MCF 10A (cell line): ENCODE measurements around the gene PDE3A. TPM values are rescaled to one million over a fixed set of nuclear protein-coding genes. Genes with fewer than 3 reads are reported as not detected.

Source experiments
- BruUV-seq: library from RNA; stranded (reverse); fragments of 400-500 nt; replicated peaks from 2 replicates; lab custom pipeline; 2021; lab: Mats Ljungman, UMichigan
- CTCF ChIA-PET: fragments of 300-600 bp; sonication (Branson Sonifier 250); formaldehyde crosslinking; extraction: SDS; loops from one replicate; lab custom pipeline; 2021; ENCODE audit warnings: antibody characterized with exemption, inconsistent platforms; lab: Yijun Ruan, JAX
- POLR2A ChIA-PET: fragments of 300-600, 350-650 bp; sonication (Branson Sonifier 250); formaldehyde crosslinking; extraction: SDS; loops from one replicate; lab custom pipeline; 2020; ENCODE audit warnings: antibody characterized with exemption, inconsistent platforms; lab: Yijun Ruan, JAX
- DNase-seq: peaks from one replicate; pipeline ENCODE4 v3.0.0-alpha.2; 2018; ENCODE audit not compliant: unreplicated experiment
- H3K27ac Mint-ChIP-seq: one replicate; pipeline ENCODE4 v1.8.0; 2022; ENCODE audit warnings: mild to moderate bottlenecking, low read depth, mixed read lengths; ENCODE audit not compliant: unreplicated experiment
- H3K27me3 Mint-ChIP-seq: one replicate; pipeline ENCODE4 v1.8.0; 2022; ENCODE audit warnings: mixed read lengths; ENCODE audit not compliant: insufficient read depth, unreplicated experiment
- H3K36me3 Mint-ChIP-seq: one replicate; pipeline ENCODE4 v1.8.0; 2022; ENCODE audit warnings: mild to moderate bottlenecking, moderate library complexity, mixed read lengths; ENCODE audit not compliant: insufficient read depth, unreplicated experiment
- H3K4me1 Mint-ChIP-seq: one replicate; pipeline ENCODE4 v1.8.0; 2022; ENCODE audit warnings: mixed read lengths; ENCODE audit not compliant: insufficient read depth, unreplicated experiment
- H3K4me3 Mint-ChIP-seq: one replicate; pipeline ENCODE4 v1.8.0; 2022; ENCODE audit warnings: mild to moderate bottlenecking, moderate library complexity, mixed read lengths; ENCODE audit not compliant: unreplicated experiment
- H3K9me3 Mint-ChIP-seq: one replicate; pipeline ENCODE4 v1.8.0; 2022; ENCODE audit warnings: mixed read lengths; ENCODE audit not compliant: unreplicated experiment
- intact Hi-C: fragments of 100-400 bp; cut with micrococcal nuclease; formaldehyde crosslinking; loops from 2 replicates; pipeline ENCODE4 v1.14.1; 2022
- total RNA-seq: library from RNA; stranded (reverse); gene quantifications from 2 replicates; pipeline ENCODE4 v1.2.3, GENCODE V29; 2022
- TF ChIP-seq, protein P1 (sequence below): fragments of 200-600 bp; IDR thresholded peaks from one replicate; pipeline ENCODE4 v1.8.0; 2022; ENCODE audit warnings: antibody characterized with exemption, mild to moderate bottlenecking; ENCODE audit not compliant: unreplicated experiment

Gene PDE3A
- total RNA-seq, 1 experiment from 2014 or later, result not detected

DNA sequence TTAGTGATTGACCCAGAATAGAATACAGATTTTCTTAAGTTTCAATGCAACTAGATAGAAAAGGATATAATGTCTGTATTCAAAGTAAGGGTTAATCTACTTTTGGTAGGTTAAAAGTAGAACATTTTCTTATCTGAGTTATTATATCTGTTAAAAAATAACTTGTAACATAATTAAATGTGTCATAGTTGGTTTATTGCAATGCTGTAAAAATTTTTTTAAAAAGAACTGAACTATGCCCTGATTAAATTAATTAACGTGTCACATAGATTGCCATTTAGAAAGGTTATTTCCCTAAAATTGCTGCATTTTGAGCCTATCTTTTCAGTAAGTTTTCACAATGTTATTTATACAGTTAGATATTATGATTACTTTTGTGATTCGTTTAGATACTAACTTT lies 89.2 kb downstream of the PDE3A start:
- Mint-ChIP-seq H3K9me3 (no peaks in the 10 kb centered on the region), H3K4me3 (no peak overlapping the region), H3K4me1 (no peaks in the 10 kb centered on the region), H3K27me3 (peaks cover 71% of the 10 kb centered on the region), H3K36me3 (no peaks in the 10 kb centered on the region), H3K27ac (no peak overlapping the region)
- TF ChIP-seq, protein P1, sequence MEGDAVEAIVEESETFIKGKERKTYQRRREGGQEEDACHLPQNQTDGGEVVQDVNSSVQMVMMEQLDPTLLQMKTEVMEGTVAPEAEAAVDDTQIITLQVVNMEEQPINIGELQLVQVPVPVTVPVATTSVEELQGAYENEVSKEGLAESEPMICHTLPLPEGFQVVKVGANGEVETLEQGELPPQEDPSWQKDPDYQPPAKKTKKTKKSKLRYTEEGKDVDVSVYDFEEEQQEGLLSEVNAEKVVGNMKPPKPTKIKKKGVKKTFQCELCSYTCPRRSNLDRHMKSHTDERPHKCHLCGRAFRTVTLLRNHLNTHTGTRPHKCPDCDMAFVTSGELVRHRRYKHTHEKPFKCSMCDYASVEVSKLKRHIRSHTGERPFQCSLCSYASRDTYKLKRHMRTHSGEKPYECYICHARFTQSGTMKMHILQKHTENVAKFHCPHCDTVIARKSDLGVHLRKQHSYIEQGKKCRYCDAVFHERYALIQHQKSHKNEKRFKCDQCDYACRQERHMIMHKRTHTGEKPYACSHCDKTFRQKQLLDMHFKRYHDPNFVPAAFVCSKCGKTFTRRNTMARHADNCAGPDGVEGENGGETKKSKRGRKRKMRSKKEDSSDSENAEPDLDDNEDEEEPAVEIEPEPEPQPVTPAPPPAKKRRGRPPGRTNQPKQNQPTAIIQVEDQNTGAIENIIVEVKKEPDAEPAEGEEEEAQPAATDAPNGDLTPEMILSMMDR, result no peak
- intact Hi-C loops, result no loop called here
- no TSS peak for BruUV-seq
- DNase-seq, result no peak
- ChIA-PET CTCF (interaction anchor here (0.7 to 1.0 kb wide), 2 partner anchors 10 to 542 kb away, joined by 3 to 4 read pairs; no protein-coding TSS in a partner anchor), POLR2A (no interaction called here)

DNA sequence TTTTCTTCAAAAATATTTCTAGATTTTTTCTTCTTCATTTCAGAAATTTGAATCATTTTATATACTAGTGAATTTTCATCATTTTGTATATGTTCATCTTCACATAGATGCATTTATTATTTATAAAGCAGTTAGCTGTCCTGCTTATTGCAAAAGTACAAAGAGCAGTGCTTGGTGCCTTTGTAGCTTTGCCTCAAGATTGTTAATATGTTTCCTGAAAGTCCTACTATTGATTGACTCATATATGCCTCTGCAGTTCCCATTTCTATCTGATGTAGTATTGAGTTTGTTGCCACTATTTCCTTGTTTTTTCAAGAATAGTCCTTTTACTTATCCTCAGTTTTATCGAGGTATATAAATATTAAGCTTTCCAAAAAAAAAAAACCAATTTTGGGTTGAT lies 89.7 kb downstream of the PDE3A start:
- H3K4me3 Mint-ChIP-seq, result no peak overlapping the region

DNA sequence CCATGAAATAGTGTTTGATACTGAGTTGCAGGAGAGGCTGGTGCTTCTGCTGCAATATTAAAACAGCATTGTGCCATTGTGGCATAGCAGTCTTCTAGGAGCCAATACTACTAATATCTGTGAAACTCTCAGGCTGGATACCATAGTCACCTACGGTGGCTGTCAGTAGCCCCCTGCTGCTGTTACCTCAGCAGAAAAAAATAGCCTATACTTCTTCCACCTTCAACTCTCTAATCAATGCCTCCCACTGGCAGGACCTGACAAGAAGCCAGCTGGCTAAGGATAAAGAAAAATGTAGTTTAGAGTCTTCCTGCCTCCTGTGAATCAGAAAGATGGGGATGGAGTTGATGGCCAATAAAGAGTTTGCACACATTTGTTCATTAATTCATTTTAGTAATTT lies 91.6 kb downstream of the PDE3A start:
- Mint-ChIP-seq H3K4me3 (no peak overlapping the region), H3K4me1 (no peaks in the 10 kb centered on the region), H3K36me3 (no peaks in the 10 kb centered on the region), H3K9me3 (no peaks in the 10 kb centered on the region), H3K27ac (no peak overlapping the region), H3K27me3 (peaks cover 47% of the 10 kb centered on the region)
- no TSS peak for BruUV-seq
- TF ChIP-seq, protein P1, result no peak
- CTCF ChIA-PET, result no interaction called here
- intact Hi-C loops, result no loop called here
- no peak for DNase-seq
- POLR2A ChIA-PET, result no interaction called here

More for the DNA sequence above, 89.7 kb downstream of the PDE3A start:
- no peaks in the 10 kb centered on the region for H3K36me3 Mint-ChIP-seq
- no peaks in the 10 kb centered on the region for H3K4me1 Mint-ChIP-seq
- H3K27ac Mint-ChIP-seq, result no peak overlapping the region
- BruUV-seq, result no TSS peak
- DNase-seq, result no peak
- CTCF ChIA-PET, result interaction anchor here (0.7 to 1.0 kb wide), 3 partner anchors 11 to 913 kb away, joined by 3 to 4 read pairs (median 3); no protein-coding TSS in a partner anchor
- H3K27me3 Mint-ChIP-seq, result peaks cover 67% of the 10 kb centered on the region
- H3K9me3 Mint-ChIP-seq, result no peaks in the 10 kb centered on the region
- intact Hi-C loops, result no loop called here
- POLR2A ChIA-PET, result no interaction called here
- TF ChIP-seq, protein P1, result no peak

DNA sequence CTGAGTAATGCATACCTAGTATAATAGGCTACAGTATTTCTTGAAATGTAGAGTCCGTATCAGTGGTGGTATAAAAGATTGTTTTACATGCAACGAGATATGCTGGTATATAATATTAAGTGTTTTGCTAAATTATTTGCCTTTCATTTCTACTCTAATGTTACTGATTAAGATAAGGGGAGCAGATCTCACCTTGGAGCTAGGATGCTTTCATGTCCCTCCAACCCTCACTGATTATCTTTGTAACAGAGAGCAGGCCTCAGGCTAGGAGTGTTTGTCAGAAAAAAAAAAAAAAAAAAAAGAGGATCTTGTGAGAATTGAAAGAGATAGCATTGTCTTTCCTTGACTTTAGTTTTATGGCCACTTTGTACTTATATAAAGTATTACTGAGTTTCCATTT lies 92.6 kb downstream of the PDE3A start:
- H3K4me3 Mint-ChIP-seq, result no peak overlapping the region
- ChIA-PET POLR2A (no interaction called here), CTCF (interaction anchor here (1.0 kb wide), 1 partner anchor 11 kb away, joined by 3 read pairs; no protein-coding TSS in a partner anchor)
- no peak overlapping the region for H3K27ac Mint-ChIP-seq
- H3K4me1 Mint-ChIP-seq, result no peaks in the 10 kb centered on the region
- DNase-seq, result no peak
- no TSS peak for BruUV-seq
- H3K27me3 Mint-ChIP-seq, result peaks cover 37% of the 10 kb centered on the region
- intact Hi-C loops, result no loop called here
- H3K36me3 Mint-ChIP-seq, result no peaks in the 10 kb centered on the region
- TF ChIP-seq, protein P1, result no peak
- H3K9me3 Mint-ChIP-seq, result no peaks in the 10 kb centered on the region
